Mesodermal cell (in vitro differentiated cells): ENCODE data around the gene LGR6.
"Not testable (repeated sequence)": the region's sequence is repeated elsewhere in the genome, so short reads cannot be mapped to it uniquely, and the experiment has no call there.

Source experiments
- H3K27ac ChIP-seq: 2 replicates; pipeline ENCODE4 v1.7.0; 2013; ENCODE audit warnings: mild to moderate bottlenecking, low read depth, low read length, moderate library complexity; ENCODE audit not compliant: severe bottlenecking
- H3K36me3 ChIP-seq: 2 replicates; pipeline ENCODE4 v1.7.1; 2013; ENCODE audit warnings: mild to moderate bottlenecking, low read length, moderate library complexity; ENCODE audit not compliant: control insufficient read depth, insufficient read depth
- H3K4me1 ChIP-seq: one replicate; pipeline ENCODE4 v1.7.1; 2013; ENCODE audit warnings: mild to moderate bottlenecking, low read length; ENCODE audit not compliant: insufficient read depth, control insufficient read depth, poor library complexity, severe bottlenecking
- H3K4me3 ChIP-seq: 2 replicates; pipeline ENCODE4 v1.7.0; 2013; ENCODE audit warnings: low read length, control low read depth, mild to moderate bottlenecking; ENCODE audit not compliant: insufficient read depth, poor library complexity, severe bottlenecking; ENCODE audit errors: extremely low read depth
- H3K9me3 ChIP-seq: 2 replicates; pipeline ENCODE4 v1.7.1; 2013; ENCODE audit warnings: mild to moderate bottlenecking, low read length, moderate library complexity; ENCODE audit not compliant: control insufficient read depth
- WGBS, 2 experiments: methylation state at CpG; one replicate each; pipeline ENCODE4 v1.1.5; 2013; ENCODE audit warnings: missing lambda C conversion rate in 2 of 2; ENCODE audit not compliant: insufficient coverage in 2 of 2; 5-methylcytosine and 5-hydroxymethylcytosine counted together

Gene LGR6

GRCh38 chr1:202167054-202167453, 26.5 kb upstream of the LGR6 start:
- not testable (repeated sequence) for H3K4me3 ChIP-seq, H3K36me3 ChIP-seq, H3K27ac ChIP-seq, H3K9me3 ChIP-seq
- H3K4me1 ChIP-seq: peaks cover 20% of the 10 kb centered on the region
- WGBS, 2 experiments: 84 to 95% methylated on average over 12 of the region's 13 CpGs

DNA sequence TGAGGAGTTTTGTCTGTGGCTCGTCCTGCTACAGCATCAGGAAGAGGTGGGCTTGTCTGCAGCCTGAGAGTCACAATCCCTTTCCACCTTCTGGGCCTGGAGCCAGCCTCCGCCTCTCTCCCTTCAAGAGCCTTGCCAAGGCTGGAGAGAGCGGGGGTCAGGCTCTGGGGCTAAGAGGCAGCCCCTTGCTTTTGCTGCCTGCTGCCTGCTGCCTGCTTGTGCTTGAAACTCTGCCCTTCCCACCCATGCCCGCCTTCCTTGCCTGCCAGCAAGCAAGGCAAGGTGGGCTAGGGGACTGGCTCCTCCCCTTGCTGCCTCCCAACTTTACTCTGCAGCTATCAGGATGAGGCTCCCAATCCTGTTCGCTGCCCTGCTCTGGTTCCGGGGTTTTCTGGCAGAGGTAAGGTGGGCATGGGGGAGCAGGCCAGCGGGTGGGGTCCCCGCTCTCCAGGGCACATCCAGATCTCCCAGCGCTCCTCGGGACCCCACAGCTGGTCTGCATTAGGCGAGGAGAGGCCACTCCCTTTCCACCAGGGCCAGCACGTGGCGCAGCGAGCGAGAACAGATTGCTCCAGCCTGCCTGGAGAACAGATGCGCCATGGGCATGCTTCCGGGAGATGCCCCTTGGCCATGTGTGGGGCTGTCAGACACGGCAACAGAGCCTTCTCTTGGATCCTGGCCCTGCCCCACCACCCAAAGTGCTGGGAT, 25.7 kb upstream of the LGR6 start:
- no peak overlapping the region for H3K27ac ChIP-seq

GRCh38 chr1:202168861-202169260, 24.7 kb upstream of the LGR6 start:
- H3K36me3 ChIP-seq: no peaks in the 10 kb centered on the region
- no peak overlapping the region for H3K27ac ChIP-seq
- peaks cover 9% of the 10 kb centered on the region for H3K4me1 ChIP-seq
- H3K9me3 ChIP-seq: no peaks in the 10 kb centered on the region
- 83 to 100% methylated on average over 3 to 7 of the region's 7 CpGs for WGBS, 2 experiments
- H3K4me3 ChIP-seq: no peak overlapping the region

More for the DNA sequence above, 25.7 kb upstream of the LGR6 start:
- Histone ChIP-seq H3K4me1 (peaks cover 15% of the 10 kb centered on the region), H3K36me3 (no peaks in the 10 kb centered on the region), H3K9me3 (no peaks in the 10 kb centered on the region), H3K4me3 (no peak overlapping the region)
- WGBS, 2 experiments: 79 to 83% methylated on average over 17 of the region's 18 CpGs

DNA sequence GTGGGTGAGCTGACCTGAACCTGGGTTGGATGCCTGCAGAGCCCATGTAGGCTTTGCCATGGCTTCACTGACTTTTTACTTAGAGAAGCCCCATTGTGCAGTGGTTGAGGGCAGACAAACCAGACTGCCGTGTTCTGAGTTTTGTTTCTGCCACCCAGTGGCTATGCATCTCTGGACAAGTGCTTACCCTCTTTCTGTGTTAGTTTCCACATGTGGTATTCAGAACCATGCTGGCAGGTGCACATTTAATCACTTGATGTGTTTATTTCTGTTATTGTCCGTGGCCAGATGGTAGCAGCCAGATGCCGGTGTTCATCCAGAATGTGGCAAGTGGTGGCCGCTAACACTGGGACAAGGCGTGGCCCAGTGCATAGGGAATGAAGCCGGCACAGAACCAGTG, 22.9 kb upstream of the LGR6 start:
- no peaks in the 10 kb centered on the region for H3K36me3 ChIP-seq
- WGBS, 2 experiments: 92 to 97% methylated on average over 6 of the region's 6 CpGs
- H3K27ac ChIP-seq: no peak overlapping the region
- peaks cover 6% of the 10 kb centered on the region for H3K4me1 ChIP-seq
- H3K9me3 ChIP-seq: no peaks in the 10 kb centered on the region
- H3K4me3 ChIP-seq: no peak overlapping the region

GRCh38 chr1:202171292-202172014, 22.1 kb upstream of the LGR6 start:
- H3K9me3 ChIP-seq: no peaks in the 10 kb centered on the region
- H3K27ac ChIP-seq: no peak overlapping the region
- no peaks in the 10 kb centered on the region for H3K36me3 ChIP-seq
- 93 to 95% methylated on average over 9 to 11 of the region's 11 CpGs for WGBS, 2 experiments
- H3K4me3 ChIP-seq: no peak overlapping the region
- H3K4me1 ChIP-seq: peaks cover under 1% of the 10 kb centered on the region

DNA sequence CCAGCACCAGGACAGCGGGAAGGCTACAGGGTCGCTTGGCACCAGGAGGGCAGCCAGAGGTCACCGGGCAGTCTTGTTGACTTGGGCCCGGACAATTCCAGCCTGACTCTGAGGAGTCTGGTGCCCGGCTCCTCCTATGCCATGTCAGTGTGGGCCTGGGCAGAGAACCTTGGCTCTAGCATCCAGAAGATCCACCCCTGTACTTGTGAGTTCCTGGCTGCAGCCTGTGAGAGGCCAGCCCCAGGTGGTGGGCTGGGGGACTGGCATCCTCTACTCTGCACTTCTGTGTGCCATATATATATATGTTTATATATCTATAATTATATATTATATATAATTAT, 21.6 kb upstream of the LGR6 start:
- no peak overlapping the region for H3K27ac ChIP-seq
- no peaks in the 10 kb centered on the region for H3K4me1 ChIP-seq
- no peaks in the 10 kb centered on the region for H3K9me3 ChIP-seq
- H3K4me3 ChIP-seq: no peak overlapping the region
- H3K36me3 ChIP-seq: no peaks in the 10 kb centered on the region
- 97 to 100% methylated on average over 1 to 5 of the region's 5 CpGs for WGBS, 2 experiments

GRCh38 chr1:202173993-202174392, 19.6 kb upstream of the LGR6 start:
- Histone ChIP-seq H3K9me3 (no peaks in the 10 kb centered on the region), H3K27ac (no peak overlapping the region), H3K4me3 (no peak overlapping the region), H3K36me3 (no peaks in the 10 kb centered on the region), H3K4me1 (no peaks in the 10 kb centered on the region)
- 76 to 81% methylated on average over 4 to 7 of the region's 7 CpGs for WGBS, 2 experiments

DNA sequence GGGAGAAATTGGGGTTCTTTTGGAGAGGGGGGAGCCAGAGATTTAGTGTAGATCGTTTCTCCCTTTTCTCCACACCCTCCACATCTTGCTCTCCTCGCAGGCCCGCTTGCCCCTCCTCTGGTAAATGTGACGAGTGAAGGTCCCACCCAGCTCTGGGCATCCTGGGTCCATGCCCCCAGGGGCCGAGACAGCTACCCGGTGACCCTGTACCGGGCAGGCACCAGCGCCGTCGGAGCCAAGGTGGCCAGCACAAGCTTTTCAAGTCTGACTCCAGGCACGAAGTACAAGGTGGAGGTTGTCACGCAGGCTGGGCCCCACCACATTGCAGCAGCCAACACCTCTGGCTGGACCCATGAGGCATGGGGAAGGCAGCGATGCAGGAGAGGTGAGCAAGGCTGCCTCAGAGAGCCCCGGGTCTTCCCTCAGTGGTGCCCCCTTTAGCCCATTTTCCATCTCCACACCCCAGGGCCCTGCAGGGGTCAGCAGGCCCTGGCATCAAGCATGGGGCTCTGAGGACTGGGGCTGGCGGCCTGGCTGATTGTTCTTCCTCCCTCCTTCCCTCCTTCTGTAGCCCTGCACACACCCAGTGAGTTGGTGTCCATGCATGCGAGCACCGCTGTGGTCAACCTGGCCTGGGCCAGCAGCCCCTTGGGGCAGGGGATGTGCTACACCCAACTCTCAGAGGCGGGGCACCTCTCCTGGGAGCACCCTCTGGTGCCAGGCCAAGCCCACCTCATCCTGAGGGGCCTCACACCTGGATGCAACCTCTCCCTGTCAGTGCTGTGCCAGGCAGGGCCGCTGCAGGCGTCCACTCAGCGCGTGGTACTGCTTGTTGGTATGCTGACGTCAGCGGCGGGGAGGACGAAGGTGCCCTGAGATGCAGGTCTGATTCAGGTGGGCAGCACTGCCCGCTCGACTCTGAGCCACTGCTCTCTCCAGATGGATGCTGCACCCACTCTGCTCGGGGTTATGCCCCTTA, 16.4 kb upstream of the LGR6 start:
- Histone ChIP-seq H3K4me3 (no peak overlapping the region), H3K27ac (no peak overlapping the region), H3K36me3 (no peaks in the 10 kb centered on the region), H3K4me1 (no peaks in the 10 kb centered on the region), H3K9me3 (no peaks in the 10 kb centered on the region)
- 90 to 91% methylated on average over 26 to 28 of the region's 29 CpGs for WGBS, 2 experiments

GRCh38 chr1:202179828-202180750, 13.5 kb upstream of the LGR6 start:
- no peak overlapping the region for H3K4me3 ChIP-seq
- H3K36me3 ChIP-seq: no peaks in the 10 kb centered on the region
- WGBS, 2 experiments: 83 to 86% methylated on average over 12 to 15 of the region's 19 CpGs

GRCh38 chr1:202180751-202181139, 12.9 kb upstream of the LGR6 start:
- WGBS, 2 experiments: 100% methylated on average over 1 of the region's 2 CpGs
- H3K36me3 ChIP-seq, H3K27ac ChIP-seq, H3K9me3 ChIP-seq, H3K4me1 ChIP-seq, H3K4me3 ChIP-seq: not testable (repeated sequence)

More at GRCh38 chr1:202179828-202180750, 13.5 kb upstream of the LGR6 start:
- Histone ChIP-seq H3K27ac (no peak overlapping the region), H3K4me1 (no peaks in the 10 kb centered on the region), H3K9me3 (no peaks in the 10 kb centered on the region)
